ENCODE data around the gene SELENOF.
"Not testable (repeated sequence)": the region's sequence is repeated elsewhere in the genome, so short reads cannot be mapped to it uniquely, and the experiment has no call there.

SELENOF gene

DNA sequence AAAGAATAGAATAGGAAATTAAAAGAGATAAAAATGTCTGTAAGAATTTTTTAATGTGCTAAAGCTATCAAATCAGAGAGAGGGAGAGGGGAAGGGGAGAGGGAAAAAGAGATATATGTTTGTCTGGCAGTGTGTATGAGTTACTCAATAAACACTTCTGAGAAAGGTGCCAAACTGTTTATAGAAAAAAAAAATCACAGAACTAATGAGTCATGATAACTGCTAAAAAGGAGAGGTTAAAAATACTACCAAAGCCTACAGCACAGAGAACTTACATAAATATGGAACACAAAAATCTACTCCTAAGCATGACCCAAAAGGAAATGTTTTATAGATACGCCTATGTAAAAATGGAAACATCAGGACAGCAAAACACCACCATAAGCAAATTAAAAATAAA is 45.4 kb downstream of the SELENOF start:
- Histone ChIP-seq H3K9me3 (ENCODE audit: insufficient read depth, low read length) (no peaks in the 10 kb centered on the region), H3K4me1 (ENCODE audit: low read length) (peaks cover 31% of the 10 kb centered on the region), H3K4me3 (ENCODE audit: low read length) (no peak overlapping the region), H3K27me3 (ENCODE audit: low read depth, low read length) (no peaks in the 10 kb centered on the region), H3K36me3 (replicated peaks; ENCODE audit: low read depth, low read length) (peaks cover 6% of the 10 kb centered on the region), H3K9ac (ENCODE audit: low read length) (no peak overlapping the region), H3K4me2 (ENCODE audit: low read length) (no peak overlapping the region), H3K27ac (ENCODE audit: low read length) (no peak overlapping the region), H3K79me2 (ENCODE audit: low read length) (peaks cover 17% of the 10 kb centered on the region), H2AFZ (ENCODE audit: low read depth, low read length) (no peak overlapping the region), H4K20me1 (ENCODE audit: insufficient read depth, low read length) (no peaks in the 10 kb centered on the region)
- TF ChIP-seq EZH2phosphoT487 (IDR thresholded peaks at IDR 0.05; ENCODE audit: low read depth): no peak
- TF ChIP-seq, protein P1, sequence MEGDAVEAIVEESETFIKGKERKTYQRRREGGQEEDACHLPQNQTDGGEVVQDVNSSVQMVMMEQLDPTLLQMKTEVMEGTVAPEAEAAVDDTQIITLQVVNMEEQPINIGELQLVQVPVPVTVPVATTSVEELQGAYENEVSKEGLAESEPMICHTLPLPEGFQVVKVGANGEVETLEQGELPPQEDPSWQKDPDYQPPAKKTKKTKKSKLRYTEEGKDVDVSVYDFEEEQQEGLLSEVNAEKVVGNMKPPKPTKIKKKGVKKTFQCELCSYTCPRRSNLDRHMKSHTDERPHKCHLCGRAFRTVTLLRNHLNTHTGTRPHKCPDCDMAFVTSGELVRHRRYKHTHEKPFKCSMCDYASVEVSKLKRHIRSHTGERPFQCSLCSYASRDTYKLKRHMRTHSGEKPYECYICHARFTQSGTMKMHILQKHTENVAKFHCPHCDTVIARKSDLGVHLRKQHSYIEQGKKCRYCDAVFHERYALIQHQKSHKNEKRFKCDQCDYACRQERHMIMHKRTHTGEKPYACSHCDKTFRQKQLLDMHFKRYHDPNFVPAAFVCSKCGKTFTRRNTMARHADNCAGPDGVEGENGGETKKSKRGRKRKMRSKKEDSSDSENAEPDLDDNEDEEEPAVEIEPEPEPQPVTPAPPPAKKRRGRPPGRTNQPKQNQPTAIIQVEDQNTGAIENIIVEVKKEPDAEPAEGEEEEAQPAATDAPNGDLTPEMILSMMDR (IDR thresholded peaks at IDR 0.05; ENCODE audit: low read depth, low read length): no peak

DNA sequence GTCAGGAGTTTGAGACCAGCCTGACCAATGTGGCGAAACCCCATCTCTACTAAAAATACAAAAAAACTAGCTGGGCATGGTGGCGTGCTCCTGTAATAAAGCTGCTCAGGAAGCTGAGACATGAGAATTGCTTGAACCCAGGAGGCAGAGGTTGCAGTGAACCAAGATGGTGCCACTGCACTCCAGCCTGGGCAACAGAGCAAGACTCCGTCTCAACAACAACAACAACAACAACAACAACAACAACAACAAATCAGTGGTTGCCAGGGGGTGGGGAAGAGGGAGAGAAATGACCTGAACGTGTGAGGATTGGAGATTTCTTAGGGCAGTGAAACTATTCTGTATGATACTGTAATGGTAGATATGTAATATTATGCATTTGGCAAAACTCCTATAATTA is 46.6 kb downstream of the SELENOF start:
- Histone ChIP-seq H3K36me3 (replicated peaks; ENCODE audit: low read depth, low read length) (peaks cover 12% of the 10 kb centered on the region), H3K79me2 (ENCODE audit: low read length) (peaks cover 17% of the 10 kb centered on the region), H3K4me1 (ENCODE audit: low read length) (peaks cover 31% of the 10 kb centered on the region)
- not testable (repeated sequence) for H3K9ac ChIP-seq (ENCODE audit: low read length); H3K4me2 ChIP-seq (ENCODE audit: low read length); H3K27me3 ChIP-seq (ENCODE audit: low read depth, low read length); H4K20me1 ChIP-seq (ENCODE audit: insufficient read depth, low read length); H3K4me3 ChIP-seq (ENCODE audit: low read length); H2AFZ ChIP-seq (ENCODE audit: low read depth, low read length); H3K9me3 ChIP-seq (ENCODE audit: insufficient read depth, low read length); H3K27ac ChIP-seq (ENCODE audit: low read length)

DNA sequence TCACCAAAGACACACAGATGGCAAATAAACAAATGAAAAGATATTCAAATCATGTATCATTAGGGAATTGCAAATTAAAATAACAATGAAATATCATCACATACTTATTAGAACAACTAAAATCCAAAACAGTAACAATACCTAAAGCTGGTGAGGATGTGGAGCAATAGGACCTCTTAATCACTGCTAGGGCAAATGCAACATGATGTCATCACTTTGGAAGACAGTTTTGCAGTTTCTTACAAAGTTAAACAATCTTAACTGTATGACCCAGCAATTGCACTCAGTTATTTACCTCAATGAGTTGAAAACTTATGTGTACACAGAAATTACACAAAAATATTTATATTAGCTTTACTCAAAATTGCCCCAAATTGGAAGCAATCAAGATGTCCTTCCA is 47.3 kb downstream of the SELENOF start:
- H4K20me1 ChIP-seq (ENCODE audit: insufficient read depth, low read length): no peaks in the 10 kb centered on the region
- no peaks in the 10 kb centered on the region for H3K9me3 ChIP-seq (ENCODE audit: insufficient read depth, low read length)
- peaks cover 17% of the 10 kb centered on the region for H3K79me2 ChIP-seq (ENCODE audit: low read length)
- peaks cover 28% of the 10 kb centered on the region for H3K4me1 ChIP-seq (ENCODE audit: low read length)
- peak overlapping the region; percentile 57 for H3K27ac ChIP-seq (ENCODE audit: low read length)
- H3K9ac ChIP-seq (ENCODE audit: low read length): no peak overlapping the region
- no peak overlapping the region for H2AFZ ChIP-seq (ENCODE audit: low read depth, low read length)
- TF ChIP-seq, protein P1 (IDR thresholded peaks at IDR 0.05; ENCODE audit: low read depth, low read length): no peak
- H3K36me3 ChIP-seq (replicated peaks; ENCODE audit: low read depth, low read length): peaks cover 12% of the 10 kb centered on the region
- no peaks in the 10 kb centered on the region for H3K27me3 ChIP-seq (ENCODE audit: low read depth, low read length)
- peak overlapping the region; percentile 43 for H3K4me2 ChIP-seq (ENCODE audit: low read length)
- 0 out of 2 replicates have a peak overlapping the region, but pooled peaks have one; percentile 12 for H3K4me3 ChIP-seq (ENCODE audit: low read length)

DNA sequence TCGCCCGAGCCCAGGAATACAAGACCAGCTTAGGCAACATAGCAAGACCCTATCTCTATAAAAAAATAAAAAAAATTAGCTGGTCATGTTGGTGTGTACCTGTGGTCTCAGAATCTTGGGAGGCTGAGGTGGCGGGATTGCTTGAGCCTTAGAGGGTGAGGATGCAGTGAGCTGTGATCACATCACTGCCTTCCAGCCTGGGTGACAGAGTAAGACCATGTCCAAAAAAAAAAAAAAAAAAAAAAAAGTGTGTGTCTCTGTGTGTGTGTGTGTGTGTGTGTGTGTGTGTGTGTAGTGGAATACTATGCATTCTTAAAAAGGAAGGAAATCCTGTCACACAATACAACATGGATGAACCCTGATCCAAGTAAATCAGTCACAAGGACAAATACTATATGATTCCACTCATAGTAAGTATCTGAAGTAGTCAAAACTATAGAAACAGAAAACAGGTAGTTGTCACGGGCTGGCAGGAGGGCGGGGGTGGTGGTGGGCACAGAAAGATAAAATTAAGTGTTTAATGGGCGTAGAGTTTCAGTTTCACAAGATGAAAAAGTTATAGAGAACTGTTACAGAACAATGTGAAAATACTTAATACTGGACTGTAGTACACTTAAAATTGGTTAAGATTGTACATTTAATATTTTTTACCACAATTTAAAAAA is 47.8 kb downstream of the SELENOF start:
- peak overlapping the region; percentile 57 for H3K27ac ChIP-seq (ENCODE audit: low read length)
- H3K4me1 ChIP-seq (ENCODE audit: low read length): peaks cover 23% of the 10 kb centered on the region
- H3K27me3 ChIP-seq (ENCODE audit: low read depth, low read length): no peaks in the 10 kb centered on the region
- peak overlapping the region; percentile 43 for H3K4me2 ChIP-seq (ENCODE audit: low read length)
- no peaks in the 10 kb centered on the region for H3K9me3 ChIP-seq (ENCODE audit: insufficient read depth, low read length)
- no peak overlapping the region for H3K9ac ChIP-seq (ENCODE audit: low read length)
- H2AFZ ChIP-seq (ENCODE audit: low read depth, low read length): no peak overlapping the region
- no peak for TF ChIP-seq EZH2phosphoT487 (IDR thresholded peaks at IDR 0.05; ENCODE audit: low read depth)
- TF ChIP-seq, protein P1 (IDR thresholded peaks at IDR 0.05; ENCODE audit: low read depth, low read length): no peak
- peaks cover 17% of the 10 kb centered on the region for H3K79me2 ChIP-seq (ENCODE audit: low read length)
- H3K4me3 ChIP-seq (ENCODE audit: low read length): peak overlapping the region; percentile 12; the same call in 1 of the 2 replicates
- H4K20me1 ChIP-seq (ENCODE audit: insufficient read depth, low read length): no peaks in the 10 kb centered on the region
- peaks cover 12% of the 10 kb centered on the region for H3K36me3 ChIP-seq (replicated peaks; ENCODE audit: low read depth, low read length)
